A549 (cell line): ENCODE data around the gene HOXC6. TPM values are rescaled to one million over a fixed set of nuclear protein-coding genes. Genes with fewer than 3 reads are reported as not detected.

ENCODE experiments used
- ATAC-seq, 2 experiments: fragments of 200-7000 bp in 1 of 2; fragments of >200 bp in 1 of 2; cut with Nextera tagmentation in 1 of 2; cut with Tn5 transposase in 1 of 2; 3 replicates each; pipeline versions ENCODE4 v1.8.0 to v1.9.1; 2018 to 2020; ENCODE audit warnings: mild to moderate bottlenecking in 1 of 2, moderate library complexity in 1 of 2
- CTCF ChIA-PET: fragments of 300-600 bp; sonication (Branson Sonifier 250); formaldehyde crosslinking; extraction: SDS; loops from one replicate; lab custom pipeline; 2021; ENCODE audit warnings: antibody characterized with exemption, inconsistent platforms; lab: Yijun Ruan, JAX
- POLR2A ChIA-PET: fragments of 350-600 bp; formaldehyde crosslinking; extraction: SDS; loops from one replicate; lab custom pipeline; 2021; ENCODE audit warnings: antibody characterized with exemption, inconsistent platforms; lab: Yijun Ruan, JAX
- DNase-seq, 2 experiments: peaks; one replicate each; pipeline versions ENCODE4 v3.0.0 to v3.0.0-alpha.2; 2011 to 2016; ENCODE audit warnings: low read depth in 1 of 2, low spot score in 1 of 2
- FAIRE-seq: peaks from 2 replicates; lab custom pipeline; 2011; peaks lifted over from hg19 to GRCh38; lab: Jason Lieb, UNC
- H3K27ac ChIP-seq, 2 experiments: fragments of >200 bp; sonication (Bioruptor Twin); formaldehyde crosslinking; 3 replicates each; pipeline ENCODE4 v1.5.1; 2016 to 2017
- H3K4me1 ChIP-seq: fragments of >200 bp; sonication (Bioruptor Twin); formaldehyde crosslinking; 3 replicates; pipeline ENCODE4 v1.6.1; 2016
- H3K4me2 ChIP-seq: fragments of >200 bp; sonication (Bioruptor Twin); formaldehyde crosslinking; 3 replicates; pipeline ENCODE4 v1.6.1; 2016
- H3K4me3 ChIP-seq: fragments of >200 bp; sonication (Bioruptor Twin); formaldehyde crosslinking; 3 replicates; pipeline ENCODE4 v1.5.1; 2016
- H3K9me3 ChIP-seq: fragments of >200 bp; sonication (Bioruptor Twin); formaldehyde crosslinking; 3 replicates; pipeline ENCODE4 v1.6.1; 2016
- CBX2 ChIP-seq: fragments of 200-600 bp; sonication (generic); IDR thresholded peaks from 2 replicates; pipeline ENCODE4 v1.6.1; 2016; ENCODE audit warnings: low read depth, mild to moderate bottlenecking, borderline replicate concordance
- CTCF ChIP-seq: fragments of >200 bp; sonication (Bioruptor Twin); formaldehyde crosslinking; IDR thresholded peaks from 3 replicates; pipeline ENCODE4 v1.5.1; 2016
- EHF ChIP-seq: fragments of 250-450 bp; sonication (Bioruptor Pico); IDR thresholded peaks from 2 replicates; pipeline ENCODE4 v1.5.0; 2020; ENCODE audit warnings: mild to moderate bottlenecking
- FOSB ChIP-seq: fragments of 250-450 bp; sonication (Bioruptor Pico); IDR thresholded peaks from 2 replicates; pipeline ENCODE4 v1.5.0; 2020; ENCODE audit warnings: mild to moderate bottlenecking, moderate library complexity
- FOXS1 ChIP-seq: fragments of 250-450 bp; sonication (Bioruptor Pico); IDR thresholded peaks from 2 replicates; pipeline ENCODE4 v1.5.0; 2020; ENCODE audit warnings: mild to moderate bottlenecking, moderate library complexity
- GATA3 ChIP-seq: IDR thresholded peaks from 2 replicates; pipeline ENCODE4 v1.6.1; 2012; ENCODE audit warnings: borderline replicate concordance
- HOXA7 ChIP-seq: fragments of 250-450 bp; sonication (Bioruptor Pico); IDR thresholded peaks from 2 replicates; pipeline ENCODE4 v1.5.0; 2020; ENCODE audit warnings: mild to moderate bottlenecking, moderate library complexity
- JUN ChIP-seq, 2 experiments: fragments of >200 bp; sonication (Bioruptor Twin); formaldehyde crosslinking; IDR thresholded peaks; 2 replicates in 1 of 2; 3 replicates in 1 of 2; pipeline ENCODE4 v1.6.1; 2016 to 2017
- JUNB ChIP-seq: fragments of >200 bp; sonication (Bioruptor Twin); formaldehyde crosslinking; IDR thresholded peaks from 2 replicates; pipeline ENCODE4 v1.6.1; 2016
- KDM5A ChIP-seq: fragments of 200-600 bp; sonication (generic); IDR thresholded peaks from 2 replicates; pipeline ENCODE4 v1.6.1; 2016; ENCODE audit warnings: antibody characterized with exemption, mild to moderate bottlenecking
- MAZ ChIP-seq: fragments of 150-350 bp; IDR thresholded peaks from 2 replicates; pipeline ENCODE4 v1.6.1; 2014; ENCODE audit warnings: antibody characterized with exemption, low read depth, low read length, borderline replicate concordance
- PHF8 ChIP-seq: fragments of 200-600 bp; sonication (generic); IDR thresholded peaks from 2 replicates; pipeline ENCODE4 v1.6.1; 2016; ENCODE audit warnings: low read depth, mild to moderate bottlenecking, antibody characterized with exemption, moderate library complexity, borderline replicate concordance
- POLR2AphosphoS2 ChIP-seq: conservative IDR thresholded peaks from 2 replicates; pipeline ENCODE4 v1.6.1; 2012; ENCODE audit warnings: low read length, improper control_type of control experiment, inconsistent platforms
- RARB ChIP-seq: fragments of 250-450 bp; sonication (Bioruptor Pico); IDR thresholded peaks from 2 replicates; pipeline ENCODE4 v1.8.0; 2021; ENCODE audit warnings: mild to moderate bottlenecking, moderate library complexity
- RNF2 ChIP-seq: fragments of 200-600 bp; sonication (generic); IDR thresholded peaks from 2 replicates; pipeline ENCODE4 v1.6.1; 2016; ENCODE audit warnings: low read depth, mild to moderate bottlenecking, antibody characterized with exemption, moderate library complexity, borderline replicate concordance
- SMC3 ChIP-seq: fragments of >200 bp; sonication (Bioruptor Twin); formaldehyde crosslinking; IDR thresholded peaks from 3 replicates; pipeline ENCODE4 v1.6.1; 2018; ENCODE audit warnings: inconsistent platforms
- USF2 ChIP-seq: fragments of 450-650 bp; IDR thresholded peaks from 2 replicates; pipeline ENCODE4 v1.6.1; 2014; ENCODE audit warnings: antibody characterized with exemption
- ZFP36 ChIP-seq: fragments of 450-650 bp; IDR thresholded peaks from 2 replicates; pipeline ENCODE4 v1.6.1; 2014; ENCODE audit warnings: borderline replicate concordance; ENCODE audit not compliant: partially characterized antibody
- WGBS: methylation state at CpG from one replicate; pipeline ENCODE4 v1.1.6; 2017; ENCODE audit errors: missing lambda C conversion rate; 5-methylcytosine and 5-hydroxymethylcytosine counted together
- polyA plus RNA-seq, 4 experiments: library from polyadenylated mRNA; depleted of rRNA in 3 of 4; stranded (reverse); fragments of >200 nt; fragmentation: RNase III in 1 of 4; extraction: RNeasy Plus Mini Kit Qiagen cat#74134 plus additional on column Dnase treatment in 1 of 4; gene quantifications; 2 replicates in 3 of 4; 3 replicates in 1 of 4; pipeline ENCODE4 v1.2.3, GENCODE V29; 2011 to 2017
- TF ChIP-seq, protein P1 (sequence below): IDR thresholded peaks from 2 replicates; pipeline ENCODE4 v1.6.1; 2012
- TF ChIP-seq, protein P2 (sequence below): fragments of 150-350 bp; IDR thresholded peaks from 2 replicates; pipeline ENCODE4 v1.6.1; 2014; ENCODE audit warnings: low read depth, mild to moderate bottlenecking, low read length
- TF ChIP-seq, protein P3 (sequence below): fragments of 200-600 bp; sonication (generic); IDR thresholded peaks from 2 replicates; pipeline ENCODE4 v1.6.1; 2016; ENCODE audit warnings: antibody characterized with exemption, mild to moderate bottlenecking, moderate library complexity

Gene HOXC6
- polyA plus RNA-seq, 2 of the 4 experiments (the other 2 are of a cell fraction): 5.2 to 6.0 TPM

DNA sequence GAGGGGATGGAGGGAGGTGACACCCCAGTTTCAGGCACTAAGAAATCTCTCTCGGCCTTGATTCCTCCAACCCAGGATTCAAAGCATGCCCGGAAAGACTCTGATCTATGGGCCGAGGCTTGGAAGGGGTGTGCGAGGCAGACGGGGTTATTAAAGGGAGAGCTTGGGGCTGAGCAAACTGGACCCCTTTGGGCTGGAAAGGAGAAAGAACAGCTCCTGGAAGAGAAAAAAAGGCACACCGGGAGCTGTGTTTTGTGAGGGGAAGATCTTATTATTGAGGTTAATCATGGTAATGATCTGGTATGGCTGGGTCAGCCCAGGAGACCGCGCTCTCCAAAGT lies 19.7 kb downstream of the HOXC6 start (continued):
- no peak for TF ChIP-seq GATA3

DNA sequence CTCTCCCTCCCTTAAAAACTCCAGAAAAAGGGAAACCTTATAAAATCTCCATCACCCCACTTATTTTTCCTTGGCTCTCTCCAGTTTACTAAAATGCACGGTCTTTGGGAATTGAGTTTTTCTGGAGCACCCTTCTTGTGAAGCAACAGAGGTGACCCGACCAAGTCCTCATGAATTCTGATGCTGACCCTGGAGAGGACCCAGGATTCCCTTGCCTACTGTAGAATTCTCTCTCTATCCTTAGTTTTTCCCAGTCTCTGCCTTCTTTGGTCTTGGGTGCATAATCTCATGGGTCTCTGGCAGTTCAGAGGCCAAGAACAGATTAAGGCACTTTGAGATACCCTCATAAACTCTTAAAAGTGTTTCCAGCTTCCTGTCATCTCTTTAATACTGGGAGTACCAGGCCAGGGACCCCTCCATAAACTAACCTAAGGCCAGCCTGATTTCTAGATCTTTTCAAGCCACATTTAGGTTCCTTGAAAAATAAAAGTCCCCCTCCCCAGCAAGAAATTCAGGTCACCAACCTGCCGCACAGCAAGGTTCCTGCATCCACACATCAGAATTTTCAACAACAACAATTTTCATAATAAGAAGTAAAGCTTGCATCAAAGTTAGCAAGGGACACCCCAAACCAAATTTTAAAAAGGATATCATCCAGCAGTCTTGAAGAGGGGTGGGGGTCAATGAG lies 20.3 kb downstream of the HOXC6 start:
- no peak for TF ChIP-seq ZFP36
- TF ChIP-seq RNF2: no peak
- ChIA-PET POLR2A (no interaction called here), CTCF (interaction anchor here (1.0 kb wide), 1 partner anchor 143 kb away, joined by 3 read pairs; no protein-coding TSS in a partner anchor)
- Histone ChIP-seq H3K27ac (no peak overlapping the region), H3K4me3 (no peak overlapping the region), H3K4me2 (no peak overlapping the region), H3K9me3 (no peaks in the 10 kb centered on the region), H3K4me1 (peaks cover 6% of the 10 kb centered on the region)
- ATAC-seq (no peak), FAIRE-seq (no peak), DNase-seq (no peak)
- 64% methylated on average over 3 of the region's 3 CpGs for WGBS

DNA sequence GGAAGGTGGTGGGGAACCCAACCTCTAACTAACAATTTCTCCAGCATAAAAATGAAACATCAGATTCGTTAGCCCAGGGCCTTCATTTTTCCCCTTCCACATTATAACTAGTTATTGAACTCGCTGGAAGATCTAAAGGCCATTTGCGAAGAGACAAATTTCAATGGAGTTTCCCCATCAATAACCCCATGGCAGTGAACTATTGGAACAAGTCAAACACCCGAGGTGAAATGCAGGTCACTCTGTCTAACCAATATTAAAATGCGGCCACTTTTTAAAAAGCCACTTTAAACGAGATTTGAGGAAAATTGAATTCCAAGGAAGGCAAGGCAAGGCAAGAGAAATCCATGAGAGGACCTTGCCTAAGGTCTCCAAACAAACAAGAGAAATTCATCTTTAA lies 20.9 kb downstream of the HOXC6 start:
- TF ChIP-seq MAZ: no peak
- no peak for TF ChIP-seq CTCF
- TF ChIP-seq RARB (CRISPR knock-in tag): no peak
- TF ChIP-seq, protein P1, sequence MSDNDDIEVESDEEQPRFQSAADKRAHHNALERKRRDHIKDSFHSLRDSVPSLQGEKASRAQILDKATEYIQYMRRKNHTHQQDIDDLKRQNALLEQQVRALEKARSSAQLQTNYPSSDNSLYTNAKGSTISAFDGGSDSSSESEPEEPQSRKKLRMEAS: no peak
- no peak for TF ChIP-seq EHF (CRISPR knock-in tag)
- no peak for TF ChIP-seq KDM5A
- TF ChIP-seq, all 56 proteins: peak for 0
- FAIRE-seq: no peak
- ATAC-seq: no peak

GRCh38 chr12:54050482-54050810 lies 22.2 kb downstream of the HOXC6 start:
- 64% methylated on average over 2 of the region's 2 CpGs for WGBS
- CTCF ChIA-PET: interaction anchor here (0.8 to 5.4 kb wide), 10 partner anchors 10 to 307 kb away, joined by 3 to 41 read pairs (median 4); partner anchors contain the start of genes HOXC5, HOXC8 and SMUG1
- no peak for ATAC-seq
- TF ChIP-seq PHF8 (no peak), HOXA7 (CRISPR knock-in tag) (no peak), JUN (IDR thresholded peaks at IDR 0.05) (no peak), FOXS1 (CRISPR knock-in tag) (no peak), USF2 (no peak), FOSB (CRISPR knock-in tag) (no peak), CBX2 (no peak), EHF (CRISPR knock-in tag) (no peak), POLR2AphosphoS2 (no peak), JUNB (no peak), SMC3 (no peak), CTCF (no peak)
- TF ChIP-seq, protein P2, sequence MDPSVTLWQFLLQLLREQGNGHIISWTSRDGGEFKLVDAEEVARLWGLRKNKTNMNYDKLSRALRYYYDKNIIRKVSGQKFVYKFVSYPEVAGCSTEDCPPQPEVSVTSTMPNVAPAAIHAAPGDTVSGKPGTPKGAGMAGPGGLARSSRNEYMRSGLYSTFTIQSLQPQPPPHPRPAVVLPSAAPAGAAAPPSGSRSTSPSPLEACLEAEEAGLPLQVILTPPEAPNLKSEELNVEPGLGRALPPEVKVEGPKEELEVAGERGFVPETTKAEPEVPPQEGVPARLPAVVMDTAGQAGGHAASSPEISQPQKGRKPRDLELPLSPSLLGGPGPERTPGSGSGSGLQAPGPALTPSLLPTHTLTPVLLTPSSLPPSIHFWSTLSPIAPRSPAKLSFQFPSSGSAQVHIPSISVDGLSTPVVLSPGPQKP: no peak
- TF ChIP-seq, protein P3, sequence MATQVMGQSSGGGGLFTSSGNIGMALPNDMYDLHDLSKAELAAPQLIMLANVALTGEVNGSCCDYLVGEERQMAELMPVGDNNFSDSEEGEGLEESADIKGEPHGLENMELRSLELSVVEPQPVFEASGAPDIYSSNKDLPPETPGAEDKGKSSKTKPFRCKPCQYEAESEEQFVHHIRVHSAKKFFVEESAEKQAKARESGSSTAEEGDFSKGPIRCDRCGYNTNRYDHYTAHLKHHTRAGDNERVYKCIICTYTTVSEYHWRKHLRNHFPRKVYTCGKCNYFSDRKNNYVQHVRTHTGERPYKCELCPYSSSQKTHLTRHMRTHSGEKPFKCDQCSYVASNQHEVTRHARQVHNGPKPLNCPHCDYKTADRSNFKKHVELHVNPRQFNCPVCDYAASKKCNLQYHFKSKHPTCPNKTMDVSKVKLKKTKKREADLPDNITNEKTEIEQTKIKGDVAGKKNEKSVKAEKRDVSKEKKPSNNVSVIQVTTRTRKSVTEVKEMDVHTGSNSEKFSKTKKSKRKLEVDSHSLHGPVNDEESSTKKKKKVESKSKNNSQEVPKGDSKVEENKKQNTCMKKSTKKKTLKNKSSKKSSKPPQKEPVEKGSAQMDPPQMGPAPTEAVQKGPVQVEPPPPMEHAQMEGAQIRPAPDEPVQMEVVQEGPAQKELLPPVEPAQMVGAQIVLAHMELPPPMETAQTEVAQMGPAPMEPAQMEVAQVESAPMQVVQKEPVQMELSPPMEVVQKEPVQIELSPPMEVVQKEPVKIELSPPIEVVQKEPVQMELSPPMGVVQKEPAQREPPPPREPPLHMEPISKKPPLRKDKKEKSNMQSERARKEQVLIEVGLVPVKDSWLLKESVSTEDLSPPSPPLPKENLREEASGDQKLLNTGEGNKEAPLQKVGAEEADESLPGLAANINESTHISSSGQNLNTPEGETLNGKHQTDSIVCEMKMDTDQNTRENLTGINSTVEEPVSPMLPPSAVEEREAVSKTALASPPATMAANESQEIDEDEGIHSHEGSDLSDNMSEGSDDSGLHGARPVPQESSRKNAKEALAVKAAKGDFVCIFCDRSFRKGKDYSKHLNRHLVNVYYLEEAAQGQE: no peak

More for the DNA sequence above, 20.9 kb downstream of the HOXC6 start:
- H3K27ac ChIP-seq: no peak overlapping the region
- 72% methylated on average over 6 of the region's 6 CpGs for WGBS
- ChIA-PET CTCF (no interaction called here), POLR2A (no interaction called here)
- no peak overlapping the region for H3K4me3 ChIP-seq
- H3K4me1 ChIP-seq: peaks cover 6% of the 10 kb centered on the region
- H3K9me3 ChIP-seq: no peaks in the 10 kb centered on the region
- H3K4me2 ChIP-seq: no peak overlapping the region
- no peak for DNase-seq

More at GRCh38 chr12:54050482-54050810, 22.2 kb downstream of the HOXC6 start:
- POLR2A ChIA-PET: no interaction called here
- FAIRE-seq: no peak
- no peak overlapping the region for H3K4me2 ChIP-seq
- H3K9me3 ChIP-seq: no peaks in the 10 kb centered on the region
- no peak for DNase-seq
- peaks cover 13% of the 10 kb centered on the region for H3K4me1 ChIP-seq
- no peak overlapping the region for H3K4me3 ChIP-seq
- H3K27ac ChIP-seq: no peak overlapping the region
